NT2/D1 (cell line): ENCODE data around the gene HIC1.

Source experiments
- YY1 ChIP-seq: IDR thresholded peaks from 2 replicates; pipeline ENCODE4 v1.6.1; 2011; ENCODE audit not compliant: insufficient read length, insufficient read depth
- ZNF274 ChIP-seq: IDR thresholded peaks from 2 replicates; pipeline ENCODE4 v1.6.1; 2011; ENCODE audit warnings: mild to moderate bottlenecking, low read depth, low read length

GRCh38 chr17:2095536-2095910 lies 40.6 kb downstream of the HIC1 start:
- TF ChIP-seq ZNF274 (no peak), YY1 (no peak)
